GOT3 (cell line): ENCODE measurements around the gene PLOD2.

ENCODE experiments used
- DNase-seq: peaks from one replicate; lab custom pipeline; 2025; ENCODE audit warnings: mixed read lengths; lab: John Stamatoyannopoulos, UW

Gene PLOD2

GRCh38 chr3:146100180-146100579, 60.8 kb downstream of the PLOD2 start:
- no peak for DNase-seq

- DNase-seq = no peak
These were observed 61.7 kb downstream of the PLOD2 start for GRCh38 chr3:146099316-146099715.

GRCh38 chr3:146093896-146094295, 67.1 kb downstream of the PLOD2 start:
- DNase-seq = no peak

DNA sequence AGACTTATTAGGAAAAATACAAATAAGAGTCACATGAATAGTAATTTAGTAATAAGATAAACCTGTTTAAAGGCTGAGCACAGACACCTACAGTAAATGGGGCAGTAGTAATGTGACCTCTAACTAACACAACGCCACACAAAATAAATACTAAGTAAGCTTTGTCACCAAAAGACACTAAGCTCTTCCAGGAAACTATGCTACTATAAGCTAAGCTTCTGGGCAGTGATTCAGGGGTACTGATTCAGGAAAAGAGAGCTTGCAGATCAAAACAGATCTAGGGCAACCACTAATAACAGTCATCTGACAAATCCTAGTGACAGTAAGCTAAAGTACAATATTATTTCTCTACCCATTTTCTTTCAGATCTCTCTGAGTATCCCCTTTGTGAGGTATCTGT, 68.8 kb downstream of the PLOD2 start:
- no peak for DNase-seq

DNA sequence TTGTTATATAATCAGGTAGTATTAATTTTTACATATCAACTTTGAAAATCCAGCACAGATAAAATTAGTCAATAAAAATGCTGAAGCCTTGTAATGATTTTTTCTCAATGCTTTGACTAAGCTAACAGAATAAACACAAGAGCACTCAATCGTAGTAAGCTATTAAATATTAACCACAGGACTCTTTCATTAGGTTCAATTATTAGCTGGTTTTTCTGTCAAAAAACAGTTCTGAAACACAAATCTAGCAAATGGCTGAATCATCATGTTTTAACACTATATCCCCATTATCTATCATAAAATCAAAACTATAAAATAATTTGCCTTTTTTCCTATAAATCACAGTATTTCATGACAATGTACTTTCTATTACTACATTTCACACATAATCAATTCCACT, 69.6 kb downstream of the PLOD2 start:
- no peak for DNase-seq

- DNase-seq = no peak
These were observed 70.5 kb downstream of the PLOD2 start for GRCh38 chr3:146090521-146090920.

DNA sequence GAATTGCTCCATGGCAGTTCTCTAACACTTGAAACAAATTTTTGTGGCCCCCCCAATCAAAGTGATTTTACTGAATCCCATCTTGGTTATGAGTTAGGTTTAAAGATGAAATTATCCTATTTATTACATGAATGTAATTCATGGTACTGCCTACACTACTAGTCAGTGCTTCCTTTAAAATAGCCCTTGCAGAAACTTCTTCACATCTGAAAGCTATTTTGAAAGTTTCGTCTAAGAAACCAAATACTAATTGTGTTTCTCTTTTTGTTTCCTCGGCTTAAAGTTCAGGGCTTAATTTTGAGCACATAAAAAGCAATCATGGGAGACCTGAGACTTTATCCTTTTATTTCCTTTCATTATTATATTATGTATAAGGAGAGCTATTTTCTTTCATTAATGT, 72.1 kb downstream of the PLOD2 start:
- no peak for DNase-seq

DNA sequence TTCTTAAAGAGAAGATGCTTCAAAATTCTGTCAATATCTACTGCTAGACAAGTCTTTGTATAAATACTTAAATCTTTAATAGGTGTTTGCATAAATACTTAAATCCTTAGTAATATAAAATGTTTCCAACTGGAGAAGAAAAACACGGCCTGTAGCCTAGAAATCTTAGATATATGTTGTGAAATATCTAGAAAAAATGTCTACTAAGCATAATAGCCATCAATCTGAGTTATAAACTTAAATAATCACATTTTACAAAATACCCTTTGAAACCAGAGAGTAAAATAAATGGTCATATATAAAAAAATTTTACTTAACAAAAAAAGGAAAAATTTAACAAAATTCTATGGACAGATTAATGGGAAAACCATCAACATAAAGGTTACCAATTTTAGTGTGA, 73.9 kb downstream of the PLOD2 start:
- DNase-seq = no peak

DNA sequence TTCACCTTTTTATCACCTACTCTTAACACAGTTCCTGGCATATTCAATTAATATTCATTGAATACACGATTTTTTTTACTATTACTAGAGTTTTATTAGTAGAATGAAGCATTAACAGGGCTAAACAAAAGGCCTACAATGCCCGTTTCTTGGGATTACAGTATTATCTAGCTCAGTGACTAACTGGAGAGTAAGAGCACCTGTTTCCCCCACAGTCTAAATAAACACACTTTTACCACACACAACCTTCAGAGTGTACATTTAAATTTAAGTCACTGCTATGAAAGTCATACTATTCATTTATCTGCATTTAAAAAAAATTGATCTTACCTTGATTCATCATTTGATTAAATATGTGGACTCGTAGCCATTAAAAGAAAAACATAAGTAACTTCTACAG, 74.8 kb downstream of the PLOD2 start:
- DNase-seq = no peak

DNA sequence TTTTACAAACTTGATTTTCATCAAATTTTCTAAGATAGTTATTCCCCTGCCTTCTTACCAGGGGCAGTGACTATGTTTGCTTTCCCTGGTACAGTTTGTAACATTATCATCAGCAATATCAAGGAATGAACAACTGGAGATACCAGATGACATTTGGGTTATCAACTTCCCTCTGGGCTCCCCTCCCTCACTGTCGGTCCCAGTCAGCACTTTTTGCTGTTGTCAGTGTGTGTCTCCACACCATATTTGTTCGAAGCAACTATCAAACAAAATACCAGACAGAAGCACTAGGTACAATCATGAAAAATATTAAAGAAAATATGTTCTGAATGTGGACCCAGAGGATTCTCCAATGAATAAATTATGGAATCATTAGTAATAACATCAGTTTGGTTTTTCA, 75.3 kb downstream of the PLOD2 start:
- no peak for DNase-seq

DNA sequence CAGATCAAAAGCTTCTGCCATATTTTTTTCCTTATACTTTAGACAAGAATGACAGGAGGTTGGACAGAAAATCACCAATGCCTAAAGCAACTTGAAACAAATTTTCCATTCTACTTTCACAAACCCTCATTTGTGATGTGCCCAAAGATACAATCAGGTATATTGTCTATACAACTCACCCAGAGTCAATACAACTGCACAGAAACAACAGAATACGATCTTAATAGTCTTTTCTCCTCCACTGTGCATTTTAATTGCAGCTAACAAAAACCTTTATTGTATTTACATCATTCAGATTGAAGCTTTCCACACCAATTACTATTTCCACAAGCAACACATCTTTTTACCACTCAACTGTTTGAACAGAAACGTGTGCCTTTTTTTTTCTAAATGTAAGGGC, 80.4 kb downstream of the PLOD2 start:
- DNase-seq = no peak

DNA sequence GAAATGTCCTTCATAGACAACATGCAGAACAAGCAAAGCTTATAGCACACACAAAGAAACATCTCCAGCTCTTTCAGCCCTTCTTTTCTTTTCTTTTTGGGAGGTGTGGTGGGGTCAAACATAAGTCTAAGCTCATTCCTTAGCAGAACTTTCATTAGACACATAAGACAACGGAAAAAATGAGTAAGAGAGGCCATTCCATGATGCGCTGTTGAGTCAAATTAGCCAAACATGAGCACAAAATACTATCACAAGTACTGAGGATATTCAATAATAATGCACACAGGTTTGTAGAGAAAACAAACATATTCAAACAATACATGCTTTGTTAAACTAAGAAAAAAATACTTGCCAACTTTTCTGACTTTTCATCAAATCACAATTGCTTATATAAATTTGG, 83.0 kb downstream of the PLOD2 start:
- no peak for DNase-seq

DNA sequence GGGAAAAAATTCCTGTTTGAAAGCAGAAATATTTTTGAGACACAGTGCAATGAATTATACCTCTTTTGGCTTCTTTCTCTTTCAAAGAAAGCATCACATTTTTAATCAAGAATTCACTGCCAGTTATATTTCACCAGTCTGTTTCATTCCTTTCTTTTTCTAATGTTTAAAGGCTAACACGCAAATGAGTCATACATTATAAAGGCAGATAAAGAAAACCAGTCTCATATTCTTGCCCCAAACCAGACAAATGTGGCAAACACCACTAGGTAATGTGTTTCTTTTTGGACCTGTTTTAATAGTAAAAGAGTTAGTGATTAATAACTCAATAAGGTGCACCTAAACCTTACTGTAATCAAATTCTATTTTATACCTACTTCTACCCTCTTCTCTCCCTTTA, 83.8 kb downstream of the PLOD2 start:
- DNase-seq = no peak

- no peak for DNase-seq
These were observed 88.2 kb downstream of the PLOD2 start for GRCh38 chr3:146072824-146073223.

DNA sequence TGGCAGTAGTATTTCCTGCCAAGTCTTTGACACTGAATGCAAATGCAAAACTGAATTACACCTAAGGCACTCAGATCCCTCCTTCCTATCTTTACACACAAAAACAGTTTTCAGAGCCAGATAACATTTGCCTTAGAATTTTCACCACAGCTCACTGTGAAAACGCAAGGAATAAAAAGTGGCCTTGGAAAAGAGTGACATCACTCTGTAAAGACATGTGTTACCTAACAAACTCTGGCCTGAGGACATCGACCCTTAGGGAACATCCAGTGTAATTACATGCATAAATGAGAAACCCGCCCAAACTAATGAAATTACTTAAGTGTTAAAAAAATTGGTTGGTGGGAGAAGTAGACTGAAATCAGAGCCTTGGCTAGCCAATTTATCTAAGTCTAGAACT, 88.9 kb downstream of the PLOD2 start:
- no peak for DNase-seq

DNA sequence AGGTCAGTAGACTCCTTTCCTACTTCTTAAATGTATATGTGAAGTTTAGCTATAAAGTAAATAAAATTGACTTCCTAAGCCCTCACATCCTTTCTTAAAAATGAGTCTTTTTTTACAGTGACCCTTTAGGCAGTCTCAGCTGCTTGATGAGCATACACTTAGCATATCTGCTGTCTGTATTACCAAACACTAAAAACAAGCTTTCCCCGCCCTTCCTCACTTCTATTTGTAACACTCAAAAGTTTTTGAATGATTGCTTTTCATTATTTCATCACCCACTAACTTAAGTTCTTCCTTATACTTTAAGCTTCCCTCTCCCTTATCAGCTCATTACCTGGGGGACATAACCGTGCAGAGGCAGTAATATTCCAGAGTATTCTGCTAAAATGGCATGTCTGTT, 89.4 kb downstream of the PLOD2 start:
- DNase-seq = no peak

- no peak for DNase-seq
These were observed 93.9 kb downstream of the PLOD2 start for GRCh38 chr3:146067048-146067447.

- DNase-seq = no peak
These were observed 95.4 kb downstream of the PLOD2 start for GRCh38 chr3:146065573-146066006.

DNA sequence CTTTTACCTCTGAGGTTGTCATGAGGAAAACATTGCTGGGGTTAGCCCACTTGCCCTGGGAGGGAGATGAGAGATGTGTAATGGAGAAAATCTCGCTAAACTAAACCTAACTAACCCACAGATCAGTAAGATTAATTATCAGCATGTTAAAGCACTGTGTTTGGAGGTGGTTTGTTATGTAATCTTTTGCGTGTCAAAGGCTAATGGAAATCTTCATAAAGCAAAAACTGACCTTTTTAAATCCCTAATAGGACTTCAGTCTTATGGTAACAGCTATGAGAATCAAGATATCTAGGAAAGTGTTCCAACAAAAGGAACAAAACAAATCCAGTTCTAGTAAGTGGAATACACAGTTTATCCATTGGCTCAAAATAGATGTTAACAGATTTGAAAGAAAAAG, 102.7 kb downstream of the PLOD2 start:
- DNase-seq = no peak

DNA sequence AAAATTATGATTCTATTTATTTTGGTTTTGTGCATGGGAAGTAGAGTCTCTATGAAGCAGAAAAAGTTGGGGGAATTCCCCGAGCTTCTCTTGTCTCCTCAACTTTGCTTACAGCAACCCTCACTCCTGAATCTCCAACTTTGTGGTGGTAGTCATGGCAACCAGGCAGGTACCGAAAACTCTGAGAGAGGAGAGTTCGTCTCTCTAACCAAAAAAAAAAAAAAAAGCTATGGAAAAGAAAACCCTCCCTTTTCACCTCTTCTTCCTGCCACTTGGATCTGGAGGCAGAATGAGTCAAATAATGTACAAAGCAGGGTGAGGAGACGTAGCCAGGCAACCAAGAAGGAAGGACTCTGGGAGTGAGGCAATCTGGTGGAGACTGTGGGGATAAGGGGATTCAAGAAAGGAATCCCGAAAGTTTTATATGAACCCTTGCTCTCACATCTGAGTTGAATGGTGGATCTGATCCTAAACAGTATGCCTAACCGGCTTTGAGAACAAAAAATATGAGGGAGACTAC, 108.1 kb downstream of the PLOD2 start:
- DNase-seq = no peak

DNA sequence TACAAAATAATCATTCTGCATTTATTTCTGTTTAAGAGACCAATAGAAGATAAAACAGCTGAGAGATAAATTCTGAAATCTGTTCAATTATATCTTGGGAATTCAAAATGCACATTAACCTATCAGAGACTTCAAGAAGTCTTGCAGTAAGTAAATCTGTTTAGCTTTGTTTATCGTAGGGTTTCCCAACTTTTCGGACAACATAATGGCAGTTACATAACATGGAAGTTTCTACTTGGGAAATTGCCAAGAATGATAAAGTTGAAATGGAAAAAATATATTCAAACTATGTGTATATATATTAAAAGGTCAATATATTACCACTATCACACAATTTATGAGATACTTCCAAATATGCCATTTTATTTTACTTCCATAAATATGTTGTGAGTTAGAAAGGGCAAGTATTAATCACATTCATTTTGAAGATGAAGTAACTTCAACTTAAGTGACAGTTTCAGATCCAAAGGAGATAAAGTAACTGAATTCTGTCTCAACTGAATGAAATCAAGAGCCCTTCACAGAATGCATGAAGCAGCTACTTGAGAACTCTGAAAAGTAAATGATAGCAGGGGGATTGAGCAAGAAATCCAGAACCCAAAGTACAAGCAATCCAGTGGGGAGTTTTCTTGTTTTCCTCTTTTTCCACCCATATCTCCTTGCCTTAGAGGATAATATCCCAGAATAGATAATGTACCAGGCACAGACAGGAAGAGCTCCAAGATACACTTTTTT, 108.8 kb downstream of the PLOD2 start:
- no peak for DNase-seq

DNA sequence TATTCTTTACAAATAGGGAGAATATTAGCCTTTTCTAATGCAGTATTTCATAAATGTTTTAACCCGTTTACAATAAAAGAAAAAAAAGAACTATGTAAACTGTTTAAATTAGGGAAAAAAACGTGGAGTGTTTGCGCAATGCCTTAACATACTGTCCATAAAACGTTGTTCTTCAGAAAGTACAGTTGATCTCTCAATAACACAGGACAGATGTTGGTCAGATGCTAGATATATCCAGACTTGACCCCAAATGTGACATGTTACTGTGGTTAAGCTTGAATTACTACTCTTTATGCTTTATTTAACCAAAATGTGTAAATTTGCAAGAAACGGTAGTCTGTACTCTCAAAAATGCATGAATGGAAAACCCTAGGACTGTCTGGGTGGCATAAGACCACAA, 110.3 kb downstream of the PLOD2 start:
- no peak for DNase-seq

GRCh38 chr3:146047485-146047884, 113.5 kb downstream of the PLOD2 start:
- no peak for DNase-seq

DNA sequence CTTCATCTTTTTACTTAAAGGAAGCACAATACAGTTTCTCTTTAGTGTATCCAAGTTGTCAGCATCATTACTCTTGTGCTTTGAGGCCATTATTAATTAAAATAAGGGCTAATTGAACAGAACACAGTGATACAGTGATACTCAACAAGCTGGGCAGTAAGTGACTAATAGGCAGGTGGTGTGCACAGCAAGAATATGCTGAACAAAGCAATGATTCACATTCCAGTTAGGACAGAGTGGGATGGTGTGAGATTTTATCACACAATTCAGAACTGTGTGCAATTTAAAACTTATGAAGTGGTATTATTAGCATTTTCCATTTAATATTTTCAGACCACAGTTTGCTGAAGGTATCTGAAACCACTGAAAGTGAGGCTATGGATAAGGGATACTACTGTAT, 116.9 kb downstream of the PLOD2 start:
- DNase-seq = no peak
